Measurements from ENCODE around the gene MMP14. TPM values are rescaled to one million over a fixed set of nuclear protein-coding genes. Genes with fewer than 3 reads are reported as not detected.

Gene MMP14
- total and polyA plus RNA-seq, 2 of the 8 experiments (the other 6 are each of a cell fraction or from before 2014, with no cell fraction given) = 58.2 to 86.8 TPM

- TF ChIP-seq CBX5 (IDR thresholded peaks at IDR 0.05; ENCODE audit: low read depth, low read length) (no peak), POU5F1 (IDR thresholded peaks at IDR 0.05; ENCODE audit: low read depth, low read length) (no peak), CHD7 (IDR thresholded peaks at IDR 0.05; ENCODE audit: insufficient replicate concordance, low read length) (no peak), POLR2A (IDR thresholded peaks at IDR 0.05; ENCODE audit: control extremely low read depth in 1 of 2, low read depth in 2 of 2, low read length in 2 of 2) (no peak), CEBPB (IDR thresholded peaks at IDR 0.05; ENCODE audit: low read depth, low read length) (no peak), E2F6 (IDR thresholded peaks at IDR 0.05) (no peak), SP2 (IDR thresholded peaks at IDR 0.05; ENCODE audit: low read length) (no peak), SUZ12 (IDR thresholded peaks at IDR 0.05; ENCODE audit: low read length) (no peak), SIN3A (conservative IDR thresholded peaks at IDR 0.05 in 1 of 2, IDR thresholded peaks at IDR 0.05 in 1 of 2; ENCODE audit: low read depth in 1 of 2, low read length in 2 of 2) (no peak)
Measured at GRCh38 chr14:22830443-22831010, 5.9 kb upstream of the MMP14 start (continued).

All from H1 (cell line).